GM19238 (cell line): ENCODE measurements around the gene TOP2A.
"Not testable (repeated sequence)": the region's sequence is repeated elsewhere in the genome, so short reads cannot be mapped to it uniquely, and the experiment has no call there.

Source experiments
- DNase-seq: peaks from one replicate; pipeline ENCODE4 v3.0.0; 2011; ENCODE audit warnings: low spot score; ENCODE audit not compliant: insufficient read length

Gene TOP2A

DNA sequence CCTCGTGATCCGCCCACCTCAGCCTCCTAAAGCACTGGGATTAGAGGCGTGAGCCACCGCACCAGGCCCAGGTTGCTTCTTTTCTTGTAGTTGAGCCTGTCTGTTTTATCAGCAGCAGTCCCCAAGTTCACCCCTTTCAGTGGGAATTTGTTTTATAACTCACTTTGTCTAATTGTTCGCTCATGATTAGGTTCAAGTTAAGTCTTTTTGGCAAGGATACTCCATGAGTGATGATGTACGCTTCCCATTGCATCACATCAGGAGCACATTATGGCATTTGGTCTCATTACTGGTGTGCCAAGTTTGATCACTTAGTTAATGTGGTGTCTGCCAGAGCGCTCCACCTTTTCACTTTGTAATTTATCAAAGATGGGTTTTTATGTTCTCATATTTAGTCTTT, 38.7 kb downstream of the TOP2A start:
- no peak for DNase-seq

DNA sequence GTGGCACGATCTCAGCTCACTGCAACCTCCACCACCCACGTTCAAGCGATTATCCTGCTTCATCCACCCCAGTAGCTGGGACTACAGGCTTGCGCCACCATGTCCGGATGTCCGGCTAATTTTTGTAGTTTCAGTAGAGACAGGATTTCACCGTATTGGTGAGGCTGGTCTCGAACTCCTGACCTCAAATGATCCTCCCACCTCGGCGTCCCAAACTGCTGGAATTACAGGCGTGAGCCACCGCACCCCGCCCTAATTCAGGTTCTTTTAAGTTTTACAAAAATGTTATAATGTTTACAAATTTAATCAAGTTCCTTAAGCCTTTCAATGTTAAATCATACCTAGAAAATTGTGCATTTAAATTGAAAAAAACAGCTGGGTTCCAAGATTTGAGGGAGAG, 39.9 kb downstream of the TOP2A start:
- no peak for DNase-seq

DNA sequence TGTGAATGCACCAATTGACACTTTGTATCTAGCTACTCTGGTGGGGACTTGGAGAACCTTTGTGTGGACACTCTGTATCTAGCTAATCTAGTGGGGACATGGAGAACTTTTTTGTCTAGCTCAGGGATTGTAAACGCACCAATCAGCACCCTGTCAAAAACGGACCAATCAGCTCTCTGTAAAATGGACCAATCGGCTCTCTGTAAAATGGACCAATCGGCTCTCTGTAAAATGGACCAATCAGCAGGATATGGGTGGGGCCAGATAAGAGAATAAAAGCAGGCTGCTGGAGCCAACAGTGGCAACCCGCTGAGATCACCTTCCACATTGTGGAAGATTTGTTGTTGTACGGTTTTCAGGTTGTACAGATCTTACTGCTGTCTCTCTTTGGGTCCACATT, 41.2 kb downstream of the TOP2A start:
- not testable (repeated sequence) for DNase-seq

DNA sequence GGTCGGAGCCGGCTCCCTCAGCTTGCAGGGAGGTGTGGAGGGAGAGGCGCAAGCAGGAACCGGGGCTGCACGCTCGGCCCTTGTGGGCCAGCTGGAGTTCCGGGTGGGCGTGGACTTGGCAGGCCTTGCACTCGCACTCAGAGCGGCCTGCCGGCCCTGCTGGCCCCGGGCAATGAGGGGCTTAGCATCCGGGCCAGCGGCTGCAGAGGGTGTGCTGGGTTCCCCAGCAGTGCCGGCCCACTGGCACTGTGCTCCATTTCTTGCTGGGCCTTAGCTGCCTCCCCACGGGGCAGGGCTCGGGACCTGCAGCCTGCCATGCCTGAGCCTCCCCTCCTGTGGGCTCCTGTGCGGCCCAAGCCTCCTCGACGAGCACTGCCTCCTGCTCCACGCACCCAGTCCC, 41.9 kb downstream of the TOP2A start:
- not testable (repeated sequence) for DNase-seq

DNA sequence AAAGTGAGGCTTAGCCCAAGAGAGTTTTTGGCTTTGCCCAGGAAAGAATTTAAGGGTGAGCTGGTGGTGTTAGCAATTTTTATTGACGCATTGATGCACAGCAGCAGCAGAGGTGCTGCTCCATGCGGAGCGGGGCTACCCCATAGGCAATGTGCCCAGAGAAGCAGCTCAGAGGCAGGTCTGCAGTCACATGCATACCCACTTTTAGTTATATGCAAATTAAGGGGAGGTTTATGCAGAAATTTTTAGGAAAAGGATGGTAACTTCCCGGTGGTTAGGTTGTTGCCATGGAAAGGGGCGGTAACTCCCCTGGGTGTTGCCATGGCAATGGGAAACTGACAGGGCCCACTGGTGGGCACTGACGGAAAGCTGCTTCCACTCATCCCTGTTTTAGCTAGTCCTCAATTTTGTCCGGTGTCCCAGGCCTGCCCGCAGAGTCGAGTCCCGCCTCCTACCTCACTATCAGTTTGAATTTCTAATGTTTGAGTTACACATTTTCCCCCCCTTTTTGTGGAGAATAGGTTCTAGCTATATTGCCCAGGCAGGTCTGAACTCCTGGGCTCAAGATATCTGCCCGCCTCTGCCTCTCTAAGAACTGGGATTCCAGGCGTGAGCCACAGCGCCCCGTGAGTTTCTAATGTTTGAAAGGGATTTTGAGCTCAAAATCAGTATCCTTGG, 42.7 kb downstream of the TOP2A start:
- no peak for DNase-seq

DNA sequence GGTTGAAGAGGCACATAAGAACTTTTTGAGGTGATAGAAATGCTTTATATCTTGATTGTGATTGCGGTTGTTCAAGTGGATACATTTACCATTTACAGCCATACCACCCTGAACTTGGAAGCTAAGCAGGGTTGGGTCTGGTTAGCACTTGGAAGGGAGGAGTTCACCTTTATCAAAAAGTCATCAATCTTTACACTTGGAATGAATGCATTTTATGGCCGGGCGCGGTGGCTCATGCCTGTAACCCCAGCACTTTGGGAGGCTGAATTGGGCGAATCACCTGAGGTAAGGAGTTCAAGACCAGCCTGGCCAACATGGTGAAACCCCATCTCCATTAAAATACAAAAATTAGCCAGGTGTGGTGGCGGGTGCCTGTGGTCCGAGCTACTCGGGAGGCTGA, 43.7 kb downstream of the TOP2A start:
- DNase-seq, result no peak

DNA sequence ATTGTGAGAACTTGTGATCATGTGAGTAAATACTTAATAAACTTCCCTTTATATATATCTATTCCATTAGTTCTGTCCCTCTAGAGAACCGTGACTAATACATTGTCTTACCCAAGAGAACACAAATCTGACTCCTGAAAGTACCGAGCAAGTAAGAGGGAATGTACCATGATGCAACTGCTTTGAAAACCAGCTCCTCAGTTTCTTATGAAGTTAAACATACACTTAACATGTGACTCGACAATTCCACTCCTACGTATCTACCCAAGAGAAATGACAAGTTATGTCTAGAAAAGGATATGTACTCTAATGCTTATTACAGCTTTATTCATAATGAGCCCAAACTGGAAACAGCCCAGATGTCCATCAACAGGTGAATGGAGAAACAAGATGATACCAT, 44.4 kb downstream of the TOP2A start:
- no peak for DNase-seq

DNA sequence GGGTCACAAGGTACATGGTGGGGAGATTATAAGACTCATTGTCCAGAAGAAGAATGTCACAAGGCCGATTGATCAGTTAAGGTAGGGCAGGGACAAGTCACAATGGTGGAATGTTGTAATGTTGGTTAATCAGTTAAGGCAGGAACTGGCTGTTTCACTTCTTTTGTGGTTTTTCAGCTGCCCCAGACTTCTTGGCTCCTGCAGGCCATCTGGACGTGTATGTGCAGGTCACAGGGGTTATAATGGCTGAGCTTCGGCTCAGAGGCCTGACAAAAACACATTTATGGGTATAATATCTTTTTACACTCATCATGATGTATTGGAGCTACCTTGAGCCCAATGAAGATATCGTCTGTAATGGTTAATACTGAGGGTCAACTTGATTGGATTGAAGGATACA, 45.1 kb downstream of the TOP2A start:
- not testable (repeated sequence) for DNase-seq

DNA sequence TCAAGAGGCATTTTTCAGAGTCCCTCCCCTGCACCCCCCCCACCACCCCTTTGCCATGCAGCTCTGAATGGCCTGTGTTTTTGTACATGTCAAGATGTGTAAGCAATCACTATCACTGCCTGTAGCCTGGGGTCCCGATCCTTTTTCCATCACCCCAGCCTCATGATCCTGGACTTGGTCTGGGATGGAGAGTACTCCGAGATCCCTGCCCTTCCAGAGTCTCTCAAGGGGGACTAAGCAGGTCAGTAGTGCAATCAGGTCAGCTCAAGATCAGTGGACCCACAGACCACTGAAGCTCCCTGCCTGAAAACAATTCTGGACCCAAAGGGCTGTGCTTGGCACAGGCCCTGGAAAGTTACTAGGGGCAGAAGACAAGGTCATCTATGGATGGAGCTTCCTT, 45.7 kb downstream of the TOP2A start:
- no peak for DNase-seq

DNA sequence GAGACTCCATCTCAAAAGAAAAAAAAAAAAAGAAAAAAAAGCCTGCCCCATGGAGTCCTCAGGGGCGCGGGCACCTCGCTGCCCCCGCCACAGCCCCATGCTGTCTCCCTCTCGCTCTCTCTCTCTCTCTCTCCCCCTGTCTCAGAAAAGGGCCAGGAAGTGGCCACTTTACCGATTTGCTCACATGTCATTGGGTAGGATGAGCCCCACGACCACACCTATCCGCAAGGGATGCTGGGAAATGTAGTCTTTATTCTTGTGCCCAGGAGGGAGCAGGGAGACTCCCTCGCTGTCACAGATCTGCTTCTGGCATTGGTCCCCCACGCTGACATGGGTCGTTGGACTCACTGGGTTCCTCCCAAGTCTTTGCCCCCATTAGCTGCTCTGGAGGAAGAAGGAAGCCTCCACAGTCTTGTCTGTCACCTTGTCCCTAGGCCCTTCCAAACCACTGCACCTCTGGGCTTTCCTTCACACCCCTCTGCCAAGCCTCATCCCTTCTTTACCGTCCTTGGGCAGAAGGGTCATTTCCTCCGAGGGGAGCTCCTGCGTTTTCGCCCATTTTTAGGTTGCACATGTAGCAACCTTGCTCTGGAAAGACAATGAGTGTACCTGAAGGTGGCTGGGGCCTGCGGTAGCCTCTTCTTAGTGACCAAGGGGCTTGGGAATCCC, 46.3 kb downstream of the TOP2A start:
- no peak for DNase-seq

DNA sequence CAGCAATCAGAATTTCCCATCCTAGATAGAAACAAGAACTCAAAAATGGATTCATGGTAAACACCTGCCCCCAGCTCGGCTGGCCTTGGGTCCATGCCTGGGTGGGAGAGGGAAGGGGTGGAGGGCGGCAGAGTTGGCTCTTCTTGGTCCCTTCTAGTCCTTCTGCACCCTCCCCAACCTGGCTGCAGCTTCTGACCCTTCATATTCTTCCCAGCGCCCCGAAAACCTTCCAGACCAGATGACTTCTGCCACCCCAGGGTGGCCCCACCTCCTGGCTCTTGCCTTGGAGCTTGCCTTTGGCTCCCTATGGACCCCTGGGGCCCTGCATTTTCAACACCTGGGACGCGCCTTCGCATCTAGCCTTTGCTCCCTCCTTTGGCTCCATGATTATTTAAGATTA, 47.8 kb downstream of the TOP2A start:
- no peak for DNase-seq

DNA sequence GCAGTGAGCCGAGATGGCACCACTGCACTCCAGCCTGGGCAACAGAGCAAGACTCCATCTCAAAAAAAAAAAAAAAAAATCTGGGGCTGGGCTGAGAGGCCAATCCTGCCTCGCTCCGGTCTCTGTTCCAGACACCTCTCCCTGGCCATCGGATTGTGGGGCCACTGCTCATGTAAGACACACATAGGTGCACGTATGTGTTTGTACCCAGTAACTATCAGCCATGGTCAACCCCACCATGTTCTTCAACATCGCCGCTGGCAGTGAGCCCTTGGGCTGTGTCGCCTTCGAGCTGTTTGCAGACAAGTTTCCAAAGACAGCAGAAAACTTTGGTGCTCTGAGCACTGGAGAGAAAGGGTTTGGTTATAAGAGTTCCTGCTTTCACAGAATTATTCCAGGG, 50.0 kb downstream of the TOP2A start:
- not testable (repeated sequence) for DNase-seq

DNA sequence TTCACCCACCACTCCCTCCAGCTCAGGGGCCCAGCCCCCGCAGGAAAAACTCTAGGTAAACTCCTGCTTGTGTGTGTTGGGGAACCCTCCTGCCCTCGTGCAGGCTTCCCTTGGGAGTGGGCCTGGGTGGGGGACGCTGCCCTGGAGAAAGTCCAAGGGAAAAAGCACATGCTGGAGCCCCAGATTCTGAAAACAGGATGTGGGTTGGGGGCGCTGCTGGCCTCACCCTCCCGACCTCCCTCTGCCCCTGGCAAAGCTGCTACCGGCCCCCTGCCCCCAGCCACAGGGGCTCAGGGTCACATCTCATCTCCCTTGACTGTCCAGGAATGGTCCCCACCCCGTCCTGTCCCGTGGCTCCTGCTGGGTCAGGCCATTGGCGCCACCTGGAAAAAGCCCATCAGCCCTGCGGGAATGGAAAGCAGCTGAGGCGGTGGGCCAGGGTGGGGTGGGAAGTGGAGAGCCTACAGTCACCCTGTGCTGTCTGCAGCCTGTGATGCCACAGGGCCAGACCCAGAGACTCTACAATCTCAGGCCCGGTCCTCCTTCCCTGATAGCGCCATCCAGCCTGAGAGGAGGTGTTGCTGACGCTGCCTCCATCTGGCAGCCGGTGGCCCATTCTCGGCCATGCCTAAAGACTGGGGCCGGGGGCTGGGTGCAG, 50.7 kb downstream of the TOP2A start:
- no peak for DNase-seq

DNA sequence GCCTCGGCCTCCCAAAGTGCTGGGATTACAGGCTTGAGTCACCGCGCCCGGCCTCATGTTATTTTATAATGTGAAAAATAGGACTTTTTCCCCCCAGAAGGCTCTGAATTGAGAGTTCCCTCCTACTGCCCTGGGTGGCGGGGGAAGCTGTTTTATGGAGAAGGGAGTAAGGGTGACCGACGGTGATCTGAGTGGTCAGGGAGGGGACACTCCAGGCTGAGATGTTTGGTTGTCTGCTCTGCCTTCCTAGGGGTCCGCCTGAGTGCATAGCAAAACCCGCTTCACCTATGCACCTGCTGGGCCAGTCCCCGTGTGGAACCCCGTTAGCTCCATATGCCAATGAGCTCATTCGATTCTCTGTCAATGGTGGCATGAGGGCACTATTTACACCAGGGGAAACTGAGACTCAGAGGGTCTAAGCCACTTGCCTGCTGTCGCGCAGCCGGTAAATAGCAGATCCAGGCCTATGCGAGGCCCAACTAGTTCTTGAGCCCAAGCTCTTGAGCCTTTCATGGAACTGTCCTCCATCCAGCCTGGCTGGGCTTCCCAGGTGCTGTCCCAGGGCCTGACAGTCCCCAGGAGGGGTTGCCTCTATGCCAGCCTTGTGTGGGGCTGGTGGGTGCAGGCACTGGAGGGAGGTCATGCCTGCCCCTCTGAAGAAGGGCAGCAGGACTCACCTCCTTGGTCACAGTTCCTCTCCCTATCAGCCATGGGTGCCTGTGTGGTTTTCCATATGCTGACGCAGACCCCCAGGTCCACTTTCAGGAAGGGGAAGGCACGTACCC, 51.4 kb downstream of the TOP2A start:
- no peak for DNase-seq

DNA sequence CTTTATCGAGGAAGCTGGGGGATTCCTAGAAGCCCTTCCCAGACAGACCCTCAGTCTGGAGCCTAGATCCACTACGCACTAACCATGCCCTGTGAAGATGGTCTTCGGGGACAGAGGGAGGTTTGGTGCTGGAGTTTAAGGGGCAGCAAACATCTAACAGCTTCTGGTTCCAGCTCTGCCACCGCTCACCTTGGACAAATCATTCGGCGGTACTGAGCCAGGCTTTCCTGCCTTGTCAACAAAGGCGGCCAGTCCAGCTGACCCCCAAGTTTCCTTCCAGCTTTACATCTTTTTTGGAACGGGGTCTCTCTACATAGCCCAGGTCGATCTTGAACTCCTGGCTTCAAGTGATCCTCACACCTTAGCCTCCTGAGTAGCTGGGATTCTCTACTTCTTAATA, 52.8 kb downstream of the TOP2A start:
- no peak for DNase-seq

DNA sequence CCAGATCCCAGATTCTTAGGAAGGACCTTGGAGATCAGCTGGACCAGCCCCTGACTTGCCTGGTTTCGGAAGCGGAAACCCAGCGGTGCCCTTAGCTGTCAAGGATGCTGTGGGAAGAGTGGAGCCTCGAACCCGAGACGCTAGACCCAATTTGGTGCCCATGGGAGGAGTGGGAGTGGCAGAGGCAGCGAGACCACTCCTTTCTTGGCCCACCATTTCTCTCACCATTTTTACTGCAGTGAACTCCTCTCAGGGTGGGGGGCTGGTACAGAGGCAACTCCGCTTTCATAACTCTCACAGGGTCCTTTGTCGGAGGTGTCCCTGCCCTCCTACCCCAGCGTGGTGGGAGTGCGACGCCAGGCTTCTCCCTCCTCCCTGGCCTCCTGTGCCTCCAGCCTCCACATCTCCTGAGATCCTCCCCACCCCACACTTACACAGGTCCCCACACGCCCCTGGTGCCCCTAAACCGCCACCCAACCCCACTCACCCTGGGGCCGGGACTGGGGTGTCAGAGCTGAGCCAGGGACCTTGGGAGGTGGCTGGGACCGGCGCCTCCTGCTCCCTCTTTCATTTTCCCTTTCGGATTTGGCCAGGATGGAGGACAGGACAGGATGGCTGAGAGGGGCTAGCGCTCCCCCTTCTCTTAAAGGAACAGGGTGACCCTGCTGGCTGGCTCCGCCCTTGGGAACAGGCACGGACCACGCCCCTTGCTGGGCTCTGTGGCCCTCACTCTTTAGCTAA, 53.4 kb downstream of the TOP2A start, which contains the start of gene GJD3:
Gene GJD3, minus strand, starts transcription at position 617 of the 741 bp plus-strand sequence. CDS start 922 bp downstream, outside the sequence.
- no peak for DNase-seq

DNA sequence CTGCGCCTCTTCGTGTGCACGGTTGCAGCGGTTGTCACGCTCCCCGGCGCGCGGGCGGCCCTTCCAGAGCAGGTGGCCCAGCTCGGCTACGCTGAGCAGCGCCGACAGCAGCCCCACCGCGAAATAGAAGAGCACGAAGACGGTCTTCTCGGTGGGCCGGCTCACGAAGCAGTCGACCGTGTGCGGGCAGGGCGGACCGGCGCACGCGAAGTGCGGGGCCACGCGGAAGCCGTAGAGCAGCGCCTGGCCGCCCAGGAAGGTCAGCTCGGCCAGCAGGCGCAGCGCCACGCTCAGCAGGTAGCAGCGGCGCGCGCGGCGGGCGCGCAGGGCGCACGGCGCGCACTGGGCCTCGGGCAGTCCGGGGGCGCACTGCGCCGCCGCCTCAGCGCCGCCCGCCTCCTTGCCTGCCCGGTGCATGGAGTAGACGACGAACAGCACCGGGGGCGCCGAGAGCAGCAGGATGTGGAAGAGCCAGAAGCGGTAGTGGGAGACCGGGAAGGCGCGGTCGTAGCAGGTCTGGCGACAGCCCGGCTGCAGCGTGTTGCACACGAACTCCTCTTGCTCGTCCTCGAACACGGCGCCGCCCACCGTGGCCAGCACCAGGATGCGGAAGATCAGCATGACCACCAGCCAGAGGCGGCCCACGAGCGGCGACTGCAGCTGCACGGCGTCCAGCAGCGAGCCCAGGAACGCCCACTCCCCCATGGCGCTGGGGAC, 54.4 kb downstream of the TOP2A start:
- peak; percentile 56 for DNase-seq

DNA sequence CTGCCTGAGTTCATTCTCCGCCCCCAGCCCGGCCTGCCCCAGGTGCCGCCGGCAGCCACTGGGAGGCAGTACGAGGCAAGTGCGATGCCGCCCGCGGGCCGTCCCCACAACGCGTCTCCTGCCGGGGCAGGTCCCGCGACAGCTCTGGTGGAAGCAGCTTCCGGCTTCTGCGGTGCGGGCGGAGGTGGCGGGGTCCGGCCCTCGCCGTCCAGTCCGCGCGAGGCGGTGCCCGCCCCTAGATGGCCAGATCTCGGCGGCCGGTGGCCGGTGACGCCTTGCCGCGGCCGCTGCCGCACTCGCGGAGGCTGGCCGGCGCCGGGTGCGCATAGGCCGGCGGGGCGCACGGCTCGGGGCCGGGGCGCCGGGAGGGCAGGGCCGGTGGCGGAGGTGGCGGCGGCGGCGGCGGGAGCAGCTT, 55.0 kb downstream of the TOP2A start:
- peak; percentile 90 for DNase-seq

DNA sequence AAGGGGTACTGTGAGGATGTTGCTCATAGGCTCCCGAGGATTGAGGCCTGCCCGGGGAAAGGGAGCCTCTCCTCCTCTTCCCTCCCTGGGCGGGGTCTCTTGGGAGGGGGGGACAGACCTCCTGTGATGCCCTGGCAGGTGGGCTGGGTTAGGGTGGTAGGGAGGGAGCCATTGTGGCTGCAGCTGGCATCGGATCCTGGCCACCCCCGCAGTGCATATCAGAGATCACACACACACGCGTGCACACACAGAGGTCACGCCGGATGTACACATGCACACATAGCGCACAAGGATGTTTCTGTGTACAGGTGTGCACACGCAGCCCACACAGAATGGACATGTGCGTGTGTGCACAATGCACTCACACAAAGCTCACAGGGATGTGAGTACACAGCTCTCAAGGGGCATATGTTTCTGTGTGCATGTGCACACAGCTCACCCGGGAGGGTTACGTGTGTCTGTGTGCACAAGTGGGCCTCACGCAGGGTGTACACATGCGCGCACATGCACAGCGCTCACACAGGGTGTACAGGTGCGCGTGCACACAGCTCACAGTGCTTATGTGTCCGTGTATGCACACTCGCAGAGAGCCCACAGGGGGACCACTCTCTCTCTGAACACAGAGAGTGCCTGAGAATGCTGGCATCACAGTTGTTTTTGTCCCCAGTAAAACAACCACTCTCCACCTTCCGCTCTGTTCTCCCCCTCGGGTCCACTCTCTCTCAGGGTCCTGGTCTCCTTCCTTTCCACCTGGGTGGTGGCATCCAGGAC, 55.6 kb downstream of the TOP2A start:
- no peak for DNase-seq
